PC-3 (cell line): ENCODE measurements around the gene NR2F2.

Experiments used
- EZH2 ChIP-seq: fragments of 300-600 bp; sonication (generic); IDR thresholded peaks from one replicate; pipeline ENCODE4 v1.6.1; 2017; ENCODE audit warnings: antibody characterized with exemption, mild to moderate bottlenecking, low read length; ENCODE audit not compliant: unreplicated experiment
- EZH2phosphoT487 ChIP-seq: fragments of 300-600 bp; sonication (generic); IDR thresholded peaks from 2 replicates; pipeline ENCODE4 v1.6.1; 2018; ENCODE audit warnings: mild to moderate bottlenecking, antibody characterized with exemption, low read length, borderline replicate concordance
- TF ChIP-seq, protein P1 (sequence below): fragments of 300-600 bp; sonication (generic); conservative IDR thresholded peaks from 2 replicates; pipeline ENCODE4 v1.5.1; 2017; ENCODE audit warnings: antibody characterized with exemption, low read depth, mild to moderate bottlenecking, low read length

- TF ChIP-seq, protein P1, sequence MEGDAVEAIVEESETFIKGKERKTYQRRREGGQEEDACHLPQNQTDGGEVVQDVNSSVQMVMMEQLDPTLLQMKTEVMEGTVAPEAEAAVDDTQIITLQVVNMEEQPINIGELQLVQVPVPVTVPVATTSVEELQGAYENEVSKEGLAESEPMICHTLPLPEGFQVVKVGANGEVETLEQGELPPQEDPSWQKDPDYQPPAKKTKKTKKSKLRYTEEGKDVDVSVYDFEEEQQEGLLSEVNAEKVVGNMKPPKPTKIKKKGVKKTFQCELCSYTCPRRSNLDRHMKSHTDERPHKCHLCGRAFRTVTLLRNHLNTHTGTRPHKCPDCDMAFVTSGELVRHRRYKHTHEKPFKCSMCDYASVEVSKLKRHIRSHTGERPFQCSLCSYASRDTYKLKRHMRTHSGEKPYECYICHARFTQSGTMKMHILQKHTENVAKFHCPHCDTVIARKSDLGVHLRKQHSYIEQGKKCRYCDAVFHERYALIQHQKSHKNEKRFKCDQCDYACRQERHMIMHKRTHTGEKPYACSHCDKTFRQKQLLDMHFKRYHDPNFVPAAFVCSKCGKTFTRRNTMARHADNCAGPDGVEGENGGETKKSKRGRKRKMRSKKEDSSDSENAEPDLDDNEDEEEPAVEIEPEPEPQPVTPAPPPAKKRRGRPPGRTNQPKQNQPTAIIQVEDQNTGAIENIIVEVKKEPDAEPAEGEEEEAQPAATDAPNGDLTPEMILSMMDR: no peak
- TF ChIP-seq EZH2 (no peak), EZH2phosphoT487 (no peak)
Measured at GRCh38 chr15:96323319-96324145, 7.0 kb upstream of the NR2F2 start.
